Activated gamma-delta T cell treated with anti-CD3 and anti-CD28 coated beads, Interleukin-2, amount 50 U/mL, for 16 hours (primary cell): Measurements from ENCODE around the gene PRKAA1.
"Not testable (repeated sequence)": the region's sequence is repeated elsewhere in the genome, so short reads cannot be mapped to it uniquely, and the experiment has no call there.

Experiments used
- DNase-seq: peaks from one replicate; pipeline ENCODE4 v3.0.0-alpha.2; 2020; ENCODE audit warnings: low read depth

Gene PRKAA1

DNA sequence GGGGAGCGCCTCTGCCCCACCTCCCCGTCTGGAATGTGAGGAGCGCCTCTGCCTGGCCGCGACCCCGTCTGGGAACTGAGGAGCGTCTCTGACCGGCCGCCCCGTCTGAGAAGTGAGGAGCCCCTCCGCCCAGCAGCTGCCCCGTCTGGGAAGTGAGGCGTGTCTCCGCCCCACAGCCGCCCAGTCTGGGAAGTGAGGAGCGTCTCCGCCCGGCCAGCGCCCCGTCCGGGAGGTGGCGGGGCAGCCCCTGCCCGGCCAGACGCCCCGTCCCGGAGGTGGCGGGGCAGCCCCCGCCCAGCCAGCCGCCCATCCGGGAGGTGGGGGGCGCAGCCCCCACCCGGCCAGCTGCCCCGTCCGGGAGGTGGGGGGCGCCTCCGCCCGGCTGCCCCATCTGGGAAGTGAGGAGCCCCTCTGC is 75.7 kb downstream of the PRKAA1 start:
- DNase-seq: not testable (repeated sequence)

DNA sequence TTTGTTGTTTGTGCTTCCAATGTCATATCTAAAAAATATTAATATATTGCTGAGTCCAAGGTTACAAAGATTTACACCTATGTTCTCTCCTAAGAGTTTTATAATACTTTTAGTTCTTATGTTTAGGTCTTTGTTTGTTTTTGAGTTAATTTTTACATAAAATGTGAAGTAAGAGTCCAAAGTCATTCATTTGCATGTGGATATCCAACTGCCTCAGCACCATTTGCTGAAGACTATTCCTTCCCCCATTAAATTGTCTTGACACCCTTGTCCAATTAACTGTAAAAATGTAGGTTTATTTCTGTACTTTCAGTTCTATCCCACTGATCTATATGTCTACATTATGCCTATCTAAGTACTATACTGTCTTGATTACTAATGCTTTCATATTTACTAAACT is 78.1 kb downstream of the PRKAA1 start:
- DNase-seq: no peak

GRCh38 chr5:40717281-40717680 is 80.9 kb downstream of the PRKAA1 start:
- no peak for DNase-seq

GRCh38 chr5:40716590-40716989 is 81.6 kb downstream of the PRKAA1 start:
- no peak for DNase-seq

- no peak for DNase-seq
Observed at GRCh38 chr5:40716000-40716399, 82.2 kb downstream of the PRKAA1 start.

DNA sequence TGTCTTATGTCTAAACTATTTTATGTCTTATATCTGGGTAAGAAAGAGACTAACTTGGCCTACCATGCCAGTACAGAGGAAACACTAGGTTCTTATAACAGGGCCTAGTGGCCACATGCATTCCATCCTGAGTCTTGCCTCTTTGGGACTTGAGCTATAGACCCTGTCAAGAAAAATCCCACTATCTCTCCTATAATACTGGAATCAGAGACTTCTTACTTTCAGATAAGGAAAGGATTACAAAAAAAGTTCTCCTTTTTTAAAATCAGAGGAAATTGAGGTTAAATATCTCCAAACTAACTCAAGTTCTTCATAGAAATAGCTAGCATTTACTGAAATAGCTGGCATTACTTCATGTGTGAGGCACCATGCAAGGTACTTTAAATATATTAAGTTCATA is 84.2 kb downstream of the PRKAA1 start:
- no peak for DNase-seq

DNA sequence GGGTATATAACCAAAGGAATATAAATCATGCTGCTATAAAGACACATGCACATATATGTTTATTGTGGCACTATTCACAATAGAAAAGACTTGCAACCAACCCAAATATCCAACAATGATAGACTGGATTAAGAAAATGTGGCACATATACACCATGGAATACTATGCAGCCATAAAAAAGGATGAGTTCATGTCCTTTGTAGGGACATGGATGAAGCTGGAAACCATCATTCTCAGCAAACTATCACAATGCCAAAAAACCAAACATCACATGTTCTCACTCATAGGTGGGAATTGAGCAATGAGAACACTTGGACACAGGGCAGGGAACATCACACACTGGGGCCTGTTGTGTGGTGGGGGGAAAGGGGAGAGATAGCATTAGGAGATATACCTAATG is 87.6 kb downstream of the PRKAA1 start:
- DNase-seq: not testable (repeated sequence)
